HL-60/S4 (cell line): Measurements from ENCODE around the gene MRPL4.

Experiments
- in situ Hi-C: fragments of 300-500 bp; cut with MboI; formaldehyde crosslinking; loops from 2 replicates; pipeline ENCODE4 v1.14.3; 2022; ENCODE audit warnings: low sequenced_read_pairs

MRPL4 gene

GRCh38 chr19:10251792-10252694 is at the start of gene MRPL4:
Gene MRPL4, plus strand, starts transcription at chr19:10252214. Its CDS starts 40 bp downstream, at chr19:10252254.
- in situ Hi-C loops, result no loop called here

GRCh38 chr19:10203686-10204085 is 48.3 kb upstream of the MRPL4 start:
- in situ Hi-C loops, result no loop called here

GRCh38 chr19:10205636-10206035 is 46.4 kb upstream of the MRPL4 start:
- in situ Hi-C loops, result no loop called here

- in situ Hi-C loops, result no loop called here
Observed at GRCh38 chr19:10206226-10206885, 45.7 kb upstream of the MRPL4 start.

GRCh38 chr19:10207026-10207425 is 45.0 kb upstream of the MRPL4 start:
- in situ Hi-C loops, result no loop called here

GRCh38 chr19:10209315-10209714 is 42.7 kb upstream of the MRPL4 start:
- in situ Hi-C loops, result no loop called here

DNA sequence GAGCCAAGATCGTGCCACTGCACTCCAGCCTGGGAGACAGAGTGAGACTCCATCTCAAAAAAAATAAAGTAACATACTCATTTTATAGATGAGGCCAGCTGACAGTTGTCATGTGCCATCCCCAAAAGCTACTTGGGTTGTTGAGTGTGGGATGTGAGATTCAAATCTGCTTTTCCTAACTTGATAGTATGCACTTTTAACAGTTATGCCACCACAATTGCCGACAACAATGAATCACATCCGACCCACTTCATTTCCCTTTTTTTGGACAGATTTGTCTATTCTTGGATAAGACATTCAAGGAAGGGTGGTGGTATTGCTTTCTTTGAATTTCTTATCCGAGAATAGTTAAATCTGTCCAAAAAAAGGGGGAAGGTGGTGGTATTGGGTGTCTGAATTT is 41.0 kb upstream of the MRPL4 start:
- in situ Hi-C loops, result no loop called here

- in situ Hi-C loops, result no loop called here
Observed at GRCh38 chr19:10211691-10212090, 40.3 kb upstream of the MRPL4 start.

- in situ Hi-C loops, result no loop called here
Observed at GRCh38 chr19:10214784-10215183, 37.2 kb upstream of the MRPL4 start.

GRCh38 chr19:10217085-10217484 is 34.9 kb upstream of the MRPL4 start:
- in situ Hi-C loops, result no loop called here

DNA sequence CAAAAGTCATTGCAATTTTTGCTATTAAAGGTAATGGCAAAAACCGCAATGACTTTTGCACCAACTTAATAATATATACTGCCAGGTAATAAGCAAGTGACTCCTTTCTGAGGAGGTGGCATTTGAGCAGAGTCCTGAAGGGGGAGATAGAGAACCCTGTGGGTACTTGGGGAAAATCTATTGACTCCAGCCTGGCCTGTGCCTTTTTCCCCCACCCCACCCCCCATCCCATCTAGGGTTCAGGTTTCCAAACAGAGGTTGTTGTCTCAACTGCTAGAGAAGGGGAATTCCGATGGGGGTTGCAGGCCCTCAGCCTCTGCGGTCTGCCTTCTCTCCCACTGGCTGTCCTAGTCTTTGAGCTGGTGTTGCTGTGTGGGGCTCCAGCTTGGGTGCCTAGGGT is 32.3 kb upstream of the MRPL4 start:
- in situ Hi-C loops, result no loop called here

DNA sequence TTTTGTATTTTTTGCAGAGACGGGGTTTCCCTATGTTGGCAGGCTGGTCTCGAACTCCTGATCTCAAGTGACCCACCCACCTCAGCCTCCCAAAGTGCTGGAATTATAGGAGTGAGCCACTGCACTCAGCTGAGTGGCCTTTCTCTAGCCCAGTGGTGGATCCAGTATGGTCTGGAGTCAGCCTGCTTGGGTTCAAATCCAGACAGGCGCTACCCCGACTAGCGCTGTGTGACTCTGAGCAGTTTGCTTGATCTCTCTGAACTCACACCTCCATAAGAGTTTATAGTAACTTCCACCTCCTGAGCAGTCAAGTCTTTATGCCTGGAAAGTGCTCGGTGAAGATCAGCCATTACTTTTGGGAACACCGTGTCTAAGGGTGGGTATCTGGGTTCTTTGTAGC is 31.3 kb upstream of the MRPL4 start:
- in situ Hi-C loops, result no loop called here

GRCh38 chr19:10222201-10222890 is 29.7 kb upstream of the MRPL4 start:
- in situ Hi-C loops, result no loop called here

GRCh38 chr19:10223488-10224213 is 28.4 kb upstream of the MRPL4 start:
- in situ Hi-C loops, result no loop called here

- in situ Hi-C loops, result no loop called here
Observed at GRCh38 chr19:10224337-10224736, 27.7 kb upstream of the MRPL4 start.

GRCh38 chr19:10226021-10226375 is 26.0 kb upstream of the MRPL4 start:
- in situ Hi-C loops, result no loop called here

DNA sequence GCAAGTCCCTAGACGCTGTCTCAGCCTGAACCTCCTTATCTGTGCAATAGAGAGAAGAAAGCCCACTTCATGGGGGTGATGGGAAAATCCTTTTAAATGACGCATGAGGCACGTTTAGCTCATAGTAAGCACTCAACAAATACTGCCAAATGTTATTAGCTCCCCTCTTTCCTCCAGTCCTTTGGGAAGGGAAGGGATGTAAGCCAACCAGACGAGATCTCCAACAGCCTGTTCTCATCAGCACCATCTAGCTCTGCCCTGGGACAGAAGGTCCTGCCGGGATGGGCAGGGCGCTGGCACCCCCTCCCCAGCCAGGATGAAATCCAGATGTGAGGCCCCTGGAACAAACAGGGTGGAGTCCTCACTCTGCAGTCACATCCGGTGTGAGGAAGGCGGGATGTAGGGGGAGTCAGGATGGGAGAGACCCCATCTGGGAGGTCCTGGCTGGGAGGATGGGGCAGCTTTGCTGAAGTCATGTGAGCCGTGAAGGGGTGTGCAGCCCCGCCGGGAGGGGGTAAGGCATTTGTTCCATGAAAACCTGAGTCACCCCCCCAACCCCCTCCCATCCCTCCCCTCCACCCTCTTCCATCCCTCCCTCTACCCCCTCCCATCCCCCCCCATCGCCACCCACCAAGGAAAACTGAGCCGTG is 25.5 kb upstream of the MRPL4 start:
- in situ Hi-C loops, result no loop called here

- in situ Hi-C loops, result no loop called here
Observed at GRCh38 chr19:10227026-10227971, 24.7 kb upstream of the MRPL4 start.

GRCh38 chr19:10228393-10228792 is 23.6 kb upstream of the MRPL4 start:
- in situ Hi-C loops, result no loop called here
